NCI-H1105 (cell line): ENCODE results near the gene ADCY4.

Experiments
- DNase-seq: peaks from one replicate; lab custom pipeline; 2025; lab: John Stamatoyannopoulos, UW

ADCY4 gene

GRCh38 chr14:24315807-24316596 is 18.9 kb downstream of the ADCY4 start:
- DNase-seq: peak; percentile 52

GRCh38 chr14:24315243-24315806 is 19.5 kb downstream of the ADCY4 start:
- DNase-seq: no peak

- DNase-seq: no peak
These were observed 20.3 kb downstream of the ADCY4 start for GRCh38 chr14:24314377-24315193.

- DNase-seq: no peak
These were observed 21.0 kb downstream of the ADCY4 start for GRCh38 chr14:24313913-24314312.

- no peak for DNase-seq
These were observed 21.9 kb downstream of the ADCY4 start for GRCh38 chr14:24312736-24313507.

- DNase-seq: no peak
These were observed 22.8 kb downstream of the ADCY4 start for GRCh38 chr14:24311837-24312615.

GRCh38 chr14:24310646-24311604 is 23.9 kb downstream of the ADCY4 start, which contains the start of gene LTB4R:
TSS of gene LTB4R (plus strand) at chr14:24311502. CDS start at chr14:24315652, 4,150 bp downstream.
- DNase-seq: no peak

- no peak for DNase-seq
These were observed 24.6 kb downstream of the ADCY4 start for GRCh38 chr14:24310265-24310645.

GRCh38 chr14:24309538-24310264 is 25.2 kb downstream of the ADCY4 start, which contains the start of gene LTB4R2:
TSS of gene LTB4R2 (plus strand) at chr14:24310140. CDS start at chr14:24310665, 525 bp downstream.
- DNase-seq: no peak

- DNase-seq: no peak
These were observed 26.3 kb downstream of the ADCY4 start for GRCh38 chr14:24308342-24309124.

GRCh38 chr14:24307575-24308341 is 27.1 kb downstream of the ADCY4 start, which contains the start of gene CIDEB:
TSS of gene CIDEB (minus strand) at chr14:24307977. CDS start at chr14:24307858, 119 bp downstream.
- DNase-seq: no peak

GRCh38 chr14:24307156-24307574 is 27.7 kb downstream of the ADCY4 start:
- DNase-seq: no peak

- no peak for DNase-seq
These were observed 30.9 kb downstream of the ADCY4 start for GRCh38 chr14:24304019-24304387.

- no peak for DNase-seq
These were observed 34.4 kb downstream of the ADCY4 start for GRCh38 chr14:24300326-24300980.

- DNase-seq: peak; percentile 79
These were observed 35.3 kb downstream of the ADCY4 start, which contains the start of the genes DHRS1 and NOP9 for GRCh38 chr14:24299255-24300191. TSS of gene DHRS1 (minus strand) at chr14:24299780. CDS start at chr14:24299106, 674 bp downstream. TSS of gene NOP9 (plus strand) at chr14:24299850. CDS start at chr14:24299955, 105 bp downstream.

GRCh38 chr14:24298892-24299254 is 36.0 kb downstream of the ADCY4 start:
- no peak for DNase-seq
